Epithelial cell of esophagus (primary cell): Measurements from ENCODE around the gene PDE1A.
"Not testable (repeated sequence)": the region's sequence is repeated elsewhere in the genome, so short reads cannot be mapped to it uniquely, and the experiment has no call there.

Experiments
- DNase-seq: peaks from one replicate; pipeline ENCODE4 v3.0.0; 2010; ENCODE audit warnings: low read depth
- H3K4me3 ChIP-seq: 2 replicates; pipeline ENCODE4 v1.5.1; 2011; ENCODE audit warnings: mild to moderate bottlenecking, low read length, control low read depth
- TF ChIP-seq, protein P1 (sequence below): IDR thresholded peaks from 2 replicates; pipeline ENCODE4 v1.5.1; 2011; ENCODE audit warnings: low read depth, mild to moderate bottlenecking, low read length, control low read depth, inconsistent platforms; ENCODE audit not compliant: insufficient read depth; ENCODE audit errors: missing control alignments

The PDE1A gene

DNA sequence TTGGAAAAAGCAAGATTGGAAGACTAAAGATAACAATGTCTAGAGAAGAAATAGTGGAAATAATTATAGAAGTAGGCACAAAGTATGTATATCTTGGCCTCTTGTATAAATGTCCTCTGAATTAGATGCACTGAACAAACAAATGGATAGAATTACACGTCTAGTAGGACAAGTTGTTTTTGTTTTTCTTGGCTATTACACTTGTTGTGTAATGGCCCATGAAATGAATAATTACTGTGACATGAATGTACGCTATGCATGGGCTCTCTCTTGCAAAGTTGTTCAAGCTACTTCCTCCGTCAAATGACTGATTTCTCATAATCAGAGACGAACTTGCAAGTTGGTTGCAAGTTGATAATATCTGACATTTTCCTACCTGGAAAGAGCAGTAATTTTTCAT, 126.2 kb downstream of the PDE1A start:
- DNase-seq = peak; percentile 36
- H3K4me3 ChIP-seq = no peak overlapping the region
- TF ChIP-seq, protein P1, sequence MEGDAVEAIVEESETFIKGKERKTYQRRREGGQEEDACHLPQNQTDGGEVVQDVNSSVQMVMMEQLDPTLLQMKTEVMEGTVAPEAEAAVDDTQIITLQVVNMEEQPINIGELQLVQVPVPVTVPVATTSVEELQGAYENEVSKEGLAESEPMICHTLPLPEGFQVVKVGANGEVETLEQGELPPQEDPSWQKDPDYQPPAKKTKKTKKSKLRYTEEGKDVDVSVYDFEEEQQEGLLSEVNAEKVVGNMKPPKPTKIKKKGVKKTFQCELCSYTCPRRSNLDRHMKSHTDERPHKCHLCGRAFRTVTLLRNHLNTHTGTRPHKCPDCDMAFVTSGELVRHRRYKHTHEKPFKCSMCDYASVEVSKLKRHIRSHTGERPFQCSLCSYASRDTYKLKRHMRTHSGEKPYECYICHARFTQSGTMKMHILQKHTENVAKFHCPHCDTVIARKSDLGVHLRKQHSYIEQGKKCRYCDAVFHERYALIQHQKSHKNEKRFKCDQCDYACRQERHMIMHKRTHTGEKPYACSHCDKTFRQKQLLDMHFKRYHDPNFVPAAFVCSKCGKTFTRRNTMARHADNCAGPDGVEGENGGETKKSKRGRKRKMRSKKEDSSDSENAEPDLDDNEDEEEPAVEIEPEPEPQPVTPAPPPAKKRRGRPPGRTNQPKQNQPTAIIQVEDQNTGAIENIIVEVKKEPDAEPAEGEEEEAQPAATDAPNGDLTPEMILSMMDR = no peak

DNA sequence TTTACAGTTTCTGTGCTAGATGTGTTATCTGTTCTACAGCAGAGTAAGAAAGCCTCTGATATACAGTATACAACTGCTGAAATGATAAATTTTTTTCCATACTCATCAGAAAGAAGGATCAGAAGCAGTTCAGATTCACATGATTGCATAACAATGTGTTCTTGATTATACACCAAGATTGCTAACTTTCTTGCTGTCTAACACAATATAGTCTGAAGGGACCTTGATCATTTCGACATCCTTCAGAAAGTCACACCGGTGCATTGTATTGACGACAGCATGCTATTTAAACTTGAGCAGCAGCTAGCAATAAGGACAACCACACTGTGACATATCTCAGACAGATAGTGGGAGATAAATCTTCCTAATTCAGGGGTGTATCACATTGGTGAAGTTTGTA, 127.2 kb downstream of the PDE1A start:
- TF ChIP-seq, protein P1 = no peak
- DNase-seq = no peak
- no peak overlapping the region for H3K4me3 ChIP-seq

GRCh38 chr2:182298456-182298855, 128.4 kb downstream of the PDE1A start:
- DNase-seq = no peak
- H3K4me3 ChIP-seq = no peak overlapping the region
- TF ChIP-seq, protein P1 = no peak

DNA sequence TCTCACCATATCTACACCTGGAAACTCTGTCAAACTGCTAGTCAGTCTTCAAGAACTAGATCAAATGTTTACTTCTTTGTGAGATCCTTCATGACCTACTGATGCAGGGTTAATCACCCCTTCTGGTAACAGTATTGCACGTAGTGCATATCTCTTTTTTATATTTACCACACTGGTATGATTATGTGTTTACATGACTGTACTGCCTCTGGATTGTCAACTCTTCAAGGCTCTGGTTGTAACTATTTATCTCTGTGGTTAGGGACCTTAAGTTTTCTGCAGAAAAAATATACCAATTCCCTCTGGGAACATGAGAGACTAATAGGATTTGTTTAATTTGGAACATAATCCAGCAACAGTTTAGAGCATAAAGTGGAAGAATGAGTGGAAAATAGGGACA, 135.5 kb downstream of the PDE1A start:
- DNase-seq = no peak
- H3K4me3 ChIP-seq = no peak overlapping the region
- TF ChIP-seq, protein P1 = no peak

DNA sequence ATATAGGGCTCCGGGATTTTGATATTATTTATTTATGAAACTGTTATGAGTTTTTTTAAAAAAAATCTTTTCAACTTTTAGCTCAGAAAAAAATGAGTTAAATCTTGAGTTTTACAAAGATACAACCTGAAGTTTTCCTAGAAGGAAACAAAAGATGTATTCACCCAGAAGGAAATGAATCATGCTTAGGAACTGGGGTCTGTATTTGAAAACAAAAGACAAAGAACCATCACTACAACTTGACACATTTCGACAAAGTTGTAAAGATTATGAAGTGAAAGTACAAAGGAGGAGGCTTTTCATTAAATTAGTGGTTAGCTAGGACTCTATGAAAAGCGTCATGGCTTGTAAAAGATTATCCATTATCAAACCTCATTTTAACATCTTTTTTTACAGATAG, 143.3 kb downstream of the PDE1A start:
- H3K4me3 ChIP-seq = no peak overlapping the region
- no peak for DNase-seq
- TF ChIP-seq, protein P1 = no peak

DNA sequence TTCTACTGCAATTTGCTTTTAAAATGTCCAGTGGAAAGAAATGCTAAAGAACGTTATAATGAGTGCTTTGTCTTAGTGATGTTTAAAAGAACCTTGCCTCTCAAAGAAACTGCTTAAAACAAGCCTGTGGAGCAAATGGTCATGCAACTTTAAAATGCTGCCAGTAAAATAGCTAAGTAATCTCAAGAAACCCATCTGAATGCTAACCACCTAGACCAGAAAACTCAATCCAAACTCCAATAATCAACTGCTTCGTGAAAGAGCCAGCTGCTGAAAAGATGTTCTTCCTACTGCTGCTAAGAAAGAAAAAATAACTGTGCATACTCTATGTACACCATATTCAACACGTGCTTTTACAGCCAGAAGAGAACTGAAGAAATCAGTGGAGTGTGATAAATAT, 145.6 kb downstream of the PDE1A start:
- TF ChIP-seq, protein P1 = no peak
- no peak overlapping the region for H3K4me3 ChIP-seq
- DNase-seq = no peak

GRCh38 chr2:182280118-182280517, 146.7 kb downstream of the PDE1A start:
- no peak overlapping the region for H3K4me3 ChIP-seq
- DNase-seq = no peak

DNA sequence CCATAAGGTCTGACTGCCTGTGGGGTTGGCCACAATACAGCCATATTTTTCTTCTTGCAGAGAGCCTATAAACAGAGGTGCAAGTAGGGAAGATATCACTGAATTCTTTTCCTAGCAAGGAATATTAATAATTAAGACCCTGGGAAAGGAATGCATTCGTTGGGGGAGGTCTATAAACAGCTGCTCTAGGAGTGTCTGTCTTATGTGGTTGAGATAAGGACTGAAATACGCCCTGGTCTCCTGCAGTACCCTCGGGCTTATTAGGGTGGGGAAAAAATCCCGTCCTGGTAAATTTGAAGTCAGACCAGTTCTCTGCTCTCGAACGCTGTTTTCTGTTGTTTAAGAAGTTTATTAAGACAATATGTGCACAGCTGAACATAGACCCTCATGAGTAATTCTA, 150.2 kb downstream of the PDE1A start:
- not testable (repeated sequence) for DNase-seq, H3K4me3 ChIP-seq

More at GRCh38 chr2:182280118-182280517, 146.7 kb downstream of the PDE1A start:
- TF ChIP-seq, protein P1 = no peak
